Measurements from ENCODE around the gene XPNPEP3. TPM values are rescaled to one million over a fixed set of nuclear protein-coding genes. Genes with fewer than 3 reads are reported as not detected.

The XPNPEP3 gene
- total RNA-seq, 2 experiments from 2014 or later, result 24.4 to 25.5 TPM

DNA sequence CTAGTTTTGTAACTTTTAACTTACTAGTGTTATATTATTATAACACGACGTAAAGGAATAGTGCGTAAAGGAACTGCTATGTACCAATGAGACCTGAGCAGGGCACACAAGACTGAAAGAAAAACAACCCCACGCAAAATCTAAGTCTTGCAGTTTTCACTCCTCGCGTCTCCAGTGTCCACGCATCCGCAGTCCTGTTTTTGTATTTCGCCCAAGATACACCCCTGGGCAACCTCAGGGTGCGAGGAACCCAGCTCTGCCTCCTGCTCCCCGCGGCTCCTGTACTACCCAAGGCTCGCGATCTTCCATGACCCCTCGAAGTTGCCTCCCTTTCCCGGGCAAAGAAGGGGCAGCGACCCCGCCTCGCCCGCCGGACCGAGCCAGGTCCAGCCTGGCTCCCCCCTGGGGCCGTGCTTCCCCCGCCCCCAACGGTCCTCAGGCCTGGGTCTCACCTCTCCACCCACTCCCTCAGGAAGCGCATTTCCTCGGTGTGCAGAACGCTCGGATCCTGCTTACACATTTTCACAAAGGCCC is 902 bp upstream of the XPNPEP3 start:
- H3K36me3 Mint-ChIP-seq (ENCODE audit: low read depth), result peaks cover 17% of the 10 kb centered on the region
- peak overlapping the region; percentile 100 for H3K27ac Mint-ChIP-seq
- H3K27me3 Mint-ChIP-seq, result no peaks in the 10 kb centered on the region
- peaks cover 52% of the 10 kb centered on the region for H3K4me1 Mint-ChIP-seq (ENCODE audit: low read depth)
- DNase-seq (peak; percentile 47), ATAC-seq (peak; percentile 24)
- CTCF ChIA-PET, result interaction anchor here (0.6 to 2.1 kb wide), 4 partner anchors 10 to 173 kb away, joined by 3 to 9 read pairs (median 6); no protein-coding TSS in a partner anchor
- intact Hi-C loops (cut with micrococcal nuclease), result no loop called here
- TF ChIP-seq, protein P1, sequence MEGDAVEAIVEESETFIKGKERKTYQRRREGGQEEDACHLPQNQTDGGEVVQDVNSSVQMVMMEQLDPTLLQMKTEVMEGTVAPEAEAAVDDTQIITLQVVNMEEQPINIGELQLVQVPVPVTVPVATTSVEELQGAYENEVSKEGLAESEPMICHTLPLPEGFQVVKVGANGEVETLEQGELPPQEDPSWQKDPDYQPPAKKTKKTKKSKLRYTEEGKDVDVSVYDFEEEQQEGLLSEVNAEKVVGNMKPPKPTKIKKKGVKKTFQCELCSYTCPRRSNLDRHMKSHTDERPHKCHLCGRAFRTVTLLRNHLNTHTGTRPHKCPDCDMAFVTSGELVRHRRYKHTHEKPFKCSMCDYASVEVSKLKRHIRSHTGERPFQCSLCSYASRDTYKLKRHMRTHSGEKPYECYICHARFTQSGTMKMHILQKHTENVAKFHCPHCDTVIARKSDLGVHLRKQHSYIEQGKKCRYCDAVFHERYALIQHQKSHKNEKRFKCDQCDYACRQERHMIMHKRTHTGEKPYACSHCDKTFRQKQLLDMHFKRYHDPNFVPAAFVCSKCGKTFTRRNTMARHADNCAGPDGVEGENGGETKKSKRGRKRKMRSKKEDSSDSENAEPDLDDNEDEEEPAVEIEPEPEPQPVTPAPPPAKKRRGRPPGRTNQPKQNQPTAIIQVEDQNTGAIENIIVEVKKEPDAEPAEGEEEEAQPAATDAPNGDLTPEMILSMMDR (IDR thresholded peaks at IDR 0.05), result no peak
- no peaks in the 10 kb centered on the region for H3K9me3 Mint-ChIP-seq
- H3K4me3 Mint-ChIP-seq, result peak overlapping the region; percentile 94
- POLR2A ChIA-PET, result interaction anchor here (0.7 to 1.7 kb wide), 7 partner anchors 22 to 238 kb away, joined by 3 to 5 read pairs (median 3); partner anchors contain the start of gene SLC25A17

DNA sequence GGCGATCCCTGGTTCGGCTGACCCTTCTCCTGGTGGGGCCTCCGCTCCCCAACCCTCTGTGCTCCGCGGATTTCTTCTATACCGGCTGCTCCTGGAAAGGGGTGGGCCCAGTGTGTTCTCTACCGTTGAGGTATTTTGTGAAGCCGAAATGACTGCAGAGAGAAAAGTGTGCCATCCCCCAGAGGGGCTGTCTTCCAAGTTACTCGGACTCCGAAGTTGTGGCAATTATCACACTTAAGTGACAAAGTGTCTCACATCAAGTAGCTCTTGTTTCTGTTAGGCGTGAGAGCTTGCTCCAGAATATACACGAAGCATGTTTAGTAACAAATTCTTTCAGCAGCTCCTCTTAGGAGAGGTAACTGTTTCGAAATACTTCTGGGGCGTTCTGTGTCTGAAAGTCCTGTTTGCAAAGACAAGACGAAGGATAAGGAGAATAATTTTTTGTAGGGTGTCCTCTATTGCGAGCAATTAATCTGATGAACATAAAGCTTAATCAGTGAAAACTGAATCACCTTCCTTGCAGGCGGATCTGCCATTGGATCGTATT is 434 bp downstream of the XPNPEP3 start:
- CTCF ChIA-PET, result interaction anchor here (0.6 to 2.1 kb wide), 6 partner anchors 9 to 174 kb away, joined by 3 to 9 read pairs (median 4); partner anchors contain the start of gene SLC25A17
- DNase-seq (no peak), ATAC-seq (no peak)
- intact Hi-C loops (cut with micrococcal nuclease), result no loop called here
- Mint-ChIP-seq H3K4me3 (peak overlapping the region; percentile 94), H3K27me3 (no peaks in the 10 kb centered on the region), H3K9me3 (no peaks in the 10 kb centered on the region), H3K4me1 (ENCODE audit: low read depth) (peaks cover 45% of the 10 kb centered on the region), H3K36me3 (ENCODE audit: low read depth) (peaks cover 20% of the 10 kb centered on the region), H3K27ac (peak overlapping the region; percentile 100)
- POLR2A ChIA-PET, result interaction anchor here (0.6 to 1.5 kb wide), 8 partner anchors 9 to 1540 kb away, joined by 3 to 5 read pairs (median 3); partner anchors contain the start of genes ACO2 and PHF5A
- TF ChIP-seq, protein P1 (IDR thresholded peaks at IDR 0.05), result no peak

DNA sequence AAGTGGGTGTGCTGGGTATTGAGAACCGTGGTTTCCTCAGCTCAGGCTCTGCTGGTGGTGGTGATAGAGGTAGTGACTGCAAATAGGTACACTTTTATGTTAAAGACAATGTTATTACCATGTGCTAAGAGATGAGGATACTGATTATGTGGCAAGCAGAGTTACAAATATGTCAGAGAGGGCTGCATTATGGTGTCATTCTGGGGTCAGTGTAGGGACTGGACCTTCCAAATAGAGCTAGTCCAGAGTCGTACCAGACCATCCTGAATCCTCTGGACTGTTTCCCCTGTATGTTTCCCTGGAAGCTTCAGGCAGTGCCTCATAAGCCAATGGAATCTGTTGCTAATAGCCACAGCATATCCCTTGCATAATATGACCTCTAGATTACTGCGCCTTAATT is 5.1 kb downstream of the XPNPEP3 start, which contains the start of gene DNAJB7:
Gene DNAJB7, minus strand, starts transcription at position 101 of the 400 bp plus-strand sequence. CDS start 119 bp downstream, outside the sequence.
- CTCF ChIA-PET, result interaction anchor here (1.1 to 1.8 kb wide), 4 partner anchors 21 to 216 kb away, joined by 3 to 7 read pairs (median 4); no protein-coding TSS in a partner anchor
- ATAC-seq, result no peak

DNA sequence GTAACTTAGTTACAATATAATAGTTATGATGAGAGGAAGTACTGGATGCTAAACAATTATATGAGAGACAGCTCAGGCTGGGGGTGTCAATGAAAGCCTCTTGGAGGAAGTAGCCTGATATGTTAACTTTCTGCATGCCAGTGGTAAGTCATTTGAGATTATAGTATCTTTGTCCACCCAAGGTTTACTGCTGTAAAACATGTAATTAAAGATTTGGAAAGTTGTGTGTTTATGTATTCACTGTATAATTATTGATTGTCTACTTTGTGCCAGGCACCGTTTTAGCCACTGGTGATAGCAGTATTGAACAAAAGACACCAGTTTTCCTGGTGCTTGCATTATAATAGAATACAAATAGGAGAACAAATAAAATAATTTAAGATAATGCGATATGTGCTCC is 5.6 kb downstream of the XPNPEP3 start:
- intact Hi-C loops (cut with micrococcal nuclease), result no loop called here
- H3K27ac Mint-ChIP-seq, result no peak overlapping the region
- peaks cover 14% of the 10 kb centered on the region for H3K36me3 Mint-ChIP-seq (ENCODE audit: low read depth)
- H3K4me1 Mint-ChIP-seq (ENCODE audit: low read depth), result peaks cover 29% of the 10 kb centered on the region
- TF ChIP-seq, protein P1 (IDR thresholded peaks at IDR 0.05), result no peak
- ChIA-PET CTCF (interaction anchor here (1.1 to 1.8 kb wide), 3 partner anchors 22 to 217 kb away, joined by 3 to 7 read pairs (median 3); no protein-coding TSS in a partner anchor), POLR2A (interaction anchor here (0.8 to 1.0 kb wide), 2 partner anchors 33 to 43 kb away, joined by 3 read pairs; partner anchors contain the start of gene SLC25A17)
- ATAC-seq (no peak), DNase-seq (no peak)
- no peaks in the 10 kb centered on the region for H3K27me3 Mint-ChIP-seq
- no peak overlapping the region for H3K4me3 Mint-ChIP-seq
- no peaks in the 10 kb centered on the region for H3K9me3 Mint-ChIP-seq

More for the DNA sequence above, 5.1 kb downstream of the XPNPEP3 start, which contains the start of gene DNAJB7:
- intact Hi-C loops (cut with micrococcal nuclease), result no loop called here
- POLR2A ChIA-PET, result interaction anchor here (0.8 to 1.0 kb wide), 2 partner anchors 33 to 43 kb away, joined by 3 read pairs; partner anchors contain the start of gene SLC25A17
- no peaks in the 10 kb centered on the region for H3K9me3 Mint-ChIP-seq
- H3K4me3 Mint-ChIP-seq, result no peak within 1 kb of the TSS
- peaks cover 29% of the 10 kb centered on the region for H3K4me1 Mint-ChIP-seq (ENCODE audit: low read depth)
- no peak for DNase-seq
- TF ChIP-seq, protein P1 (IDR thresholded peaks at IDR 0.05), result no peak
- no peaks in the 10 kb centered on the region for H3K27me3 Mint-ChIP-seq
- H3K36me3 Mint-ChIP-seq (ENCODE audit: low read depth), result peaks cover 14% of the 10 kb centered on the region
- H3K27ac Mint-ChIP-seq, result peak within 1 kb of the TSS; percentile 41
